H1 (cell line): Measurements from ENCODE around the gene PGP.

Experiments used
- EP300 ChIP-seq, 2 experiments: IDR thresholded peaks; 1 replicate in 1 of 2; 2 replicates in 1 of 2; pipeline ENCODE4 v1.6.1; 2011 to 2012; ENCODE audit warnings: low read depth in 2 of 2, low read length in 2 of 2, mild to moderate bottlenecking in 2 of 2, borderline replicate concordance in 1 of 2, inconsistent platforms in 1 of 2, moderate library complexity in 1 of 2
- KDM1A ChIP-seq: fragments of 200-600, 300-600 bp; sonication (generic); IDR thresholded peaks from 2 replicates; pipeline ENCODE4 v1.7.1; 2016; ENCODE audit warnings: mild to moderate bottlenecking, low read length, borderline replicate concordance
- POLR2A ChIP-seq, 2 experiments: IDR thresholded peaks; 1 replicate in 1 of 2; 2 replicates in 1 of 2; pipeline ENCODE4 v1.6.1; 2011; ENCODE audit warnings: low read depth in 2 of 2, low read length in 2 of 2, mild to moderate bottlenecking in 2 of 2; ENCODE audit errors: control extremely low read depth in 1 of 2
- SIX5 ChIP-seq: IDR thresholded peaks from 2 replicates; pipeline ENCODE4 v1.6.1; 2011; ENCODE audit warnings: mild to moderate bottlenecking, low read depth, low read length
- TCF12 ChIP-seq: IDR thresholded peaks from 2 replicates; pipeline ENCODE4 v1.6.1; 2011; ENCODE audit warnings: low read depth, mild to moderate bottlenecking, low read length
- TEAD4 ChIP-seq: IDR thresholded peaks from 2 replicates; pipeline ENCODE4 v1.6.1; 2012; ENCODE audit warnings: low read depth, low read length, inconsistent platforms, mixed read lengths
- TF ChIP-seq, protein P1 (sequence below), 3 experiments: IDR thresholded peaks; 1 replicate in 2 of 3; 2 replicates in 1 of 3; pipeline versions ENCODE4 v1.5.1 to v1.6.1; 2011; ENCODE audit warnings: low read length in 3 of 3, mild to moderate bottlenecking in 3 of 3, inconsistent platforms in 2 of 3, low read depth in 1 of 3, moderate library complexity in 1 of 3; ENCODE audit not compliant: insufficient read depth in 1 of 3; ENCODE audit errors: control extremely low read depth in 1 of 3

DNA sequence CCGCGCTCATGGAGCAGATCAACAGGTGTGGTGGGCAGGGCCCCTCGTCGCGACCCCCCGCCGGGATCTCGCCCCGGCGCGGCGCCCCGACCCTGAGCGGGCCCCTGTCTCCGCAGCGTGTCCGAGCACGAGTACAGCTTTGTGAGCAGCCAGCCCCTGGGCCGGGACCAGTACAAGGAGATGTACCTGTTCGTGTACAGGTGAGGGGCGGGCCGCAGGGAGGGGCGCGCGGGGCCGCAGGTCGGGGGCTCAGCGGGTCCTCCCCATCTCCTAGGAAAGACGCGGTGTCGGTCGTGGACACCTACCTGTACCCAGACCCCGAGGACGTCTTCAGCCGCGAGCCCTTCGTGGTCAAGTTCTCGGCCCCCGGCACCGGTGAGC is 22.5 kb upstream of the PGP start:
- no peak for TF ChIP-seq KDM1A
- TF ChIP-seq, protein P1, sequence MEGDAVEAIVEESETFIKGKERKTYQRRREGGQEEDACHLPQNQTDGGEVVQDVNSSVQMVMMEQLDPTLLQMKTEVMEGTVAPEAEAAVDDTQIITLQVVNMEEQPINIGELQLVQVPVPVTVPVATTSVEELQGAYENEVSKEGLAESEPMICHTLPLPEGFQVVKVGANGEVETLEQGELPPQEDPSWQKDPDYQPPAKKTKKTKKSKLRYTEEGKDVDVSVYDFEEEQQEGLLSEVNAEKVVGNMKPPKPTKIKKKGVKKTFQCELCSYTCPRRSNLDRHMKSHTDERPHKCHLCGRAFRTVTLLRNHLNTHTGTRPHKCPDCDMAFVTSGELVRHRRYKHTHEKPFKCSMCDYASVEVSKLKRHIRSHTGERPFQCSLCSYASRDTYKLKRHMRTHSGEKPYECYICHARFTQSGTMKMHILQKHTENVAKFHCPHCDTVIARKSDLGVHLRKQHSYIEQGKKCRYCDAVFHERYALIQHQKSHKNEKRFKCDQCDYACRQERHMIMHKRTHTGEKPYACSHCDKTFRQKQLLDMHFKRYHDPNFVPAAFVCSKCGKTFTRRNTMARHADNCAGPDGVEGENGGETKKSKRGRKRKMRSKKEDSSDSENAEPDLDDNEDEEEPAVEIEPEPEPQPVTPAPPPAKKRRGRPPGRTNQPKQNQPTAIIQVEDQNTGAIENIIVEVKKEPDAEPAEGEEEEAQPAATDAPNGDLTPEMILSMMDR (IDR thresholded peaks at IDR 0.05; ENCODE audit: control extremely low read depth in 1 of 3, insufficient read depth in 1 of 3, low read depth in 1 of 3, low read length in 3 of 3): no peak
- no peak for TF ChIP-seq POLR2A (IDR thresholded peaks at IDR 0.05; ENCODE audit: control extremely low read depth in 1 of 2, low read depth in 2 of 2, low read length in 2 of 2)
- no peak for TF ChIP-seq TCF12
- TF ChIP-seq SIX5: no peak
- no peak for TF ChIP-seq EP300 (IDR thresholded peaks at IDR 0.05; ENCODE audit: borderline replicate concordance in 1 of 2, low read depth in 2 of 2, low read length in 2 of 2)
- no peak for TF ChIP-seq TEAD4
